DND-41 (cell line): Measurements from ENCODE around the gene SRSF3.

Source experiments
- ATAC-seq: fragments of 200-7000 bp; cut with Tn5 transposase; 3 replicates; pipeline ENCODE4 v1.9.1; 2021; ENCODE audit warnings: low read depth; ENCODE audit not compliant: insufficient read depth
- DNase-seq: peaks from one replicate; pipeline ENCODE4 v3.0.0-alpha.2; 2020
- H2AFZ ChIP-seq: 2 replicates; pipeline ENCODE4 v1.6.0; 2012; ENCODE audit warnings: low read depth, low read length
- H3K27ac ChIP-seq: 2 replicates; pipeline ENCODE4 v1.5.1; 2012; ENCODE audit warnings: low read length, inconsistent platforms
- H3K27me3 ChIP-seq: fragments of 200-600 bp; sonication (generic); 2 replicates; pipeline ENCODE4 v1.6.0; 2012; ENCODE audit warnings: low read length, mild to moderate bottlenecking, inconsistent platforms; ENCODE audit not compliant: insufficient read depth, poor library complexity
- H3K36me3 ChIP-seq: 2 replicates; pipeline ENCODE4 v1.5.1; 2012; ENCODE audit warnings: low read length, inconsistent platforms; ENCODE audit not compliant: insufficient read depth
- H3K4me1 ChIP-seq: 2 replicates; pipeline ENCODE4 v1.5.1; 2012; ENCODE audit warnings: mild to moderate bottlenecking, low read length; ENCODE audit not compliant: insufficient read depth
- H3K4me2 ChIP-seq: 2 replicates; pipeline ENCODE4 v1.6.0; 2012; ENCODE audit warnings: mild to moderate bottlenecking, moderate library complexity, low read length, inconsistent platforms; ENCODE audit not compliant: insufficient read depth
- H3K4me3 ChIP-seq, 2 experiments: fragments of 200-600 bp in 1 of 2; shearing (Covaris generic) in 1 of 2; 2 replicates each; pipeline ENCODE4 v1.5.1; 2012 to 2016; ENCODE audit warnings: inconsistent platforms in 2 of 2, low read length in 2 of 2, mild to moderate bottlenecking in 2 of 2, low read depth in 1 of 2, moderate library complexity in 1 of 2
- H3K79me2 ChIP-seq: 2 replicates; pipeline ENCODE4 v1.6.0; 2012; ENCODE audit warnings: low read length, inconsistent platforms; ENCODE audit not compliant: insufficient read depth
- H3K9ac ChIP-seq: 2 replicates; pipeline ENCODE4 v1.6.0; 2012; ENCODE audit warnings: low read depth, mild to moderate bottlenecking, inconsistent platforms, low read length, moderate library complexity
- H3K9me3 ChIP-seq: 2 replicates; pipeline ENCODE4 v1.5.1; 2012; ENCODE audit warnings: low read length, moderate library complexity, mild to moderate bottlenecking, inconsistent platforms; ENCODE audit not compliant: insufficient read depth, severe bottlenecking
- H4K20me1 ChIP-seq: 2 replicates; pipeline ENCODE4 v1.6.0; 2012; ENCODE audit warnings: low read length; ENCODE audit not compliant: insufficient read depth
- EZH2 ChIP-seq: IDR thresholded peaks from 3 replicates; pipeline ENCODE4 v1.6.1; 2012; ENCODE audit warnings: borderline replicate concordance, low read depth, mild to moderate bottlenecking, moderate library complexity, low read length, inconsistent platforms; ENCODE audit not compliant: severe bottlenecking
- TF ChIP-seq, protein P1 (sequence below): IDR thresholded peaks from 2 replicates; pipeline ENCODE4 v1.5.1; 2012; ENCODE audit warnings: borderline replicate concordance, low read length, moderate library complexity, mild to moderate bottlenecking; ENCODE audit not compliant: poor library complexity, severe bottlenecking; ENCODE audit errors: extremely low read depth

Gene SRSF3

DNA sequence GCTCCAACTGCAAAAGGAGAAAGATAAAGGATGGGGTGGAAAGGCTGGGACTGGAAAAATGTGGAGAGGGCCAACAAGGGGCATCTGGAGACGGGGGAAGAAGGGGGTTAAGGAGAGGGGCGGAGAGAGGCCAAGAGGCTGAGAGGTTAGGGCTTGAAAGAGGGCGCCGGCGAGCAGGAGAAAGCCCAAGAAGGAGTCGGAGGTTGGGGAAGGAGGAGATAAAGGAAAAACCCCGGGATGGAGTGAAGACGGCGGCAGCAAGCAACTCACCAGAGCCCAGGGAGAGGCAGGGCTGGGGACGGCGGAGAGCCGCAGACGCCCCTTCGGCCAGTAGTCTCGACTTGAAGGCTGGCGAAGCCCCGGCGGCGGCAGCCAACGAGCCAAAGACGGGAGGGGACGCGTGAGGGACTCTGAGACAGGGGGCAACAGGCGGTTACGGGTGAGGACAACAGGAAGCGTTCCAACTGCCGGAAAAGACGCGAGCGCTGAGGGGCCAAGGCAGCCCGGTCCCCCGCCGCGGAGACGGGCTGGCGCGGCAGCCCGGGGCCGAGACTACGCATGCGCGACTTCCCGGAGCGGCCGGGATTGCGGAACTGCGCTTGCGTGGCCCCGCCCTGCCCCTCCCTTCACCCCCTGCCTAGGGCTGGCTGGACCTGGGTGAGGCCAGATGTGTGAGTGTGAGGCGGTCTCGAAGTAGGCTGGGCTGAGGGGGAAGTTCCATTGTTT lies 47.1 kb upstream of the SRSF3 start, which contains the start of gene STK38:
Gene STK38 (minus strand): TSS at position 560 of the 726 bp plus-strand sequence. CDS start 7,277 bp downstream, outside the sequence.
- peaks cover 12% of the 10 kb centered on the region for H3K36me3 ChIP-seq
- peak within 1 kb of the TSS; percentile 91 for H3K9ac ChIP-seq
- H3K27me3 ChIP-seq, result no peaks in the 10 kb centered on the region
- TF ChIP-seq, protein P1, sequence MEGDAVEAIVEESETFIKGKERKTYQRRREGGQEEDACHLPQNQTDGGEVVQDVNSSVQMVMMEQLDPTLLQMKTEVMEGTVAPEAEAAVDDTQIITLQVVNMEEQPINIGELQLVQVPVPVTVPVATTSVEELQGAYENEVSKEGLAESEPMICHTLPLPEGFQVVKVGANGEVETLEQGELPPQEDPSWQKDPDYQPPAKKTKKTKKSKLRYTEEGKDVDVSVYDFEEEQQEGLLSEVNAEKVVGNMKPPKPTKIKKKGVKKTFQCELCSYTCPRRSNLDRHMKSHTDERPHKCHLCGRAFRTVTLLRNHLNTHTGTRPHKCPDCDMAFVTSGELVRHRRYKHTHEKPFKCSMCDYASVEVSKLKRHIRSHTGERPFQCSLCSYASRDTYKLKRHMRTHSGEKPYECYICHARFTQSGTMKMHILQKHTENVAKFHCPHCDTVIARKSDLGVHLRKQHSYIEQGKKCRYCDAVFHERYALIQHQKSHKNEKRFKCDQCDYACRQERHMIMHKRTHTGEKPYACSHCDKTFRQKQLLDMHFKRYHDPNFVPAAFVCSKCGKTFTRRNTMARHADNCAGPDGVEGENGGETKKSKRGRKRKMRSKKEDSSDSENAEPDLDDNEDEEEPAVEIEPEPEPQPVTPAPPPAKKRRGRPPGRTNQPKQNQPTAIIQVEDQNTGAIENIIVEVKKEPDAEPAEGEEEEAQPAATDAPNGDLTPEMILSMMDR, result peak; percentile 43
- TF ChIP-seq EZH2, result no peak
- H3K4me1 ChIP-seq, result peaks cover 42% of the 10 kb centered on the region
- peak within 1 kb of the TSS; percentile 70 for H3K4me2 ChIP-seq
- peak within 1 kb of the TSS; percentile 95 for H3K27ac ChIP-seq
- H3K79me2 ChIP-seq, result peaks cover 56% of the 10 kb centered on the region
- H3K4me3 ChIP-seq, result peak within 1 kb of the TSS; percentile 85 to 89
- peaks cover 7% of the 10 kb centered on the region for H4K20me1 ChIP-seq
- ATAC-seq (peak; percentile 89), DNase-seq (peak; percentile 94)
- H2AFZ ChIP-seq, result peak within 1 kb of the TSS; percentile 94
- H3K9me3 ChIP-seq, result no peaks in the 10 kb centered on the region

DNA sequence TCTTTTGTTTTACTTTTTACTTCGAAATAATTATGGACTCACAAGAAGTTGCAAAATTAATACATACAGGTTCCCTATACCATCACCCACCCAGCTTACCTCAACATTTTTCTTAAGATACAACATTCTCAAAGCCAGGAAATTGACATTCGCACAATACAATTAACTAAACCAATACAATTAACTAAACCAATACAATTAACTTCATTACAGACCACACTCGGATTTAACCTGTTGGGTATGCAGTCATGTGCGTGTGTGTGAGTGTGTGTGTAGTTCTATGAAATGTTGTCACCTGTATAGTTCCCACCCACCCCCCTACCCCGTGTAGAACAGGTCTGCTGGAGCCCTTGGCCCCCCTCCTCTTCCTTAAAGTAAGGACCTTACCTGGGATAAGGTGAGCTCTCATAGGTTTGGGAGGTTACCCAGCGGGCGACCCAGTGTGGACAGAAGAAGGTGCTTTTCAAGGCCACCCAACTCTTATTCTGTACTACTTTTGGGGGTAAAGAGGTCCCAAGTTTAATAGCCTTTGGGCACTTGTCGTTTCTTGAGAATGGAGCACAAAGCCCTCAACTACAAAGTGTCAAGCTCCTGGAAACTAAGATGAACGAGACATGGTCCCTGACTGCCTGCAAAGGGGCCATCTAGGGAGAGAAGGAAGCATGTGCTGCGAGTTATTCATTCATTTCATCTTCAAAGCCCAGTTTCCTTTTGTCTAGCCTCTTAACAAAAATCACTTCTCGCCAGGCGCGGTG lies 46.3 kb upstream of the SRSF3 start:
- Histone ChIP-seq H3K4me1 (peaks cover 42% of the 10 kb centered on the region), H3K36me3 (peaks cover 11% of the 10 kb centered on the region), H2AFZ (peak overlapping the region; percentile 94), H3K4me2 (peak overlapping the region; percentile 70), H3K4me3 (peak overlapping the region; percentile 85 to 89; a peak in 3 of 4 replicates), H3K79me2 (peaks cover 48% of the 10 kb centered on the region), H4K20me1 (peaks cover 7% of the 10 kb centered on the region), H3K27me3 (no peaks in the 10 kb centered on the region), H3K27ac (peak overlapping the region; percentile 64), H3K9me3 (no peaks in the 10 kb centered on the region), H3K9ac (peak overlapping the region; percentile 91)
- DNase-seq (no peak), ATAC-seq (no peak)
- TF ChIP-seq EZH2, result no peak
- TF ChIP-seq, protein P1, result no peak

DNA sequence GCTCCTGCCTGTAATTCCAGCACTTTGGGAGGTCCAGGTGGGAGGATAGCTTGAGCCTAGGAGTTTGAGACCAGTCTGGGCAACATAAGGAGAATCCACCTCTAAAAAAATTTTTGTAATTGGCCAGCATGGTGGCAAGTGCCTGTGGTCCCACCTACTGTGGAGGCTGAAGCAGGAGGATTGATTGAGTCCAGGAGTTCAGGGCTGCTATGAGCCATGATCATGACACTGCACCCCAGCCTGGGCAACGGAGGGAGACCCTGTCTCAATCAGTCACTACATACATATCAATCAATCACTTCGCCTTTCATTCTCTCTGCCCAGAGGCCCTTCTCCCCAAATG lies 45.8 kb upstream of the SRSF3 start:
- H2AFZ ChIP-seq, result peak overlapping the region; percentile 94; the same call in 1 of the 2 replicates
- TF ChIP-seq, protein P1, result no peak
- no peak for TF ChIP-seq EZH2
- H3K9ac ChIP-seq, result no peak overlapping the region
- peaks cover 44% of the 10 kb centered on the region for H3K79me2 ChIP-seq
- H3K36me3 ChIP-seq, result peaks cover 9% of the 10 kb centered on the region
- H3K4me3 ChIP-seq, result no peak overlapping the region
- ATAC-seq (no peak), DNase-seq (no peak)
- no peaks in the 10 kb centered on the region for H3K9me3 ChIP-seq
- H3K4me2 ChIP-seq, result no peak overlapping the region; the same call in 1 of the 2 replicates
- peaks cover 40% of the 10 kb centered on the region for H3K4me1 ChIP-seq
- no peaks in the 10 kb centered on the region for H3K27me3 ChIP-seq
- H4K20me1 ChIP-seq, result peaks cover 5% of the 10 kb centered on the region
- no peak overlapping the region; the same call in 1 of the 2 replicates for H3K27ac ChIP-seq
